K562 (cell line): ENCODE results near the gene MGAT1. TPM values are rescaled to one million over a fixed set of nuclear protein-coding genes. Genes with fewer than 3 reads are reported as not detected.

ENCODE experiments used
- ATAC-seq: fragments of 200-7000 bp; cut with Tn5 transposase; 3 replicates; pipeline ENCODE4 v1.9.1; 2020; ENCODE audit warnings: moderate library complexity
- BruUV-seq: library from RNA; stranded (reverse); fragments of 400-500 nt; replicated peaks from 2 replicates; lab custom pipeline; 2021; lab: Mats Ljungman, UMichigan
- CTCF ChIA-PET: fragments of 300-600 bp; formaldehyde crosslinking; extraction: SDS; loops from one replicate; lab custom pipeline; 2021; ENCODE audit warnings: low intra/inter-chr PET ratio; lab: Yijun Ruan, JAX
- POLR2A ChIA-PET: fragments of 300-600, 350-650 bp; sonication (Branson Sonifier 250); formaldehyde crosslinking; extraction: SDS; loops from one replicate; lab custom pipeline; 2021; ENCODE audit warnings: antibody characterized with exemption, inconsistent platforms; lab: Yijun Ruan, JAX
- DNase-seq, 4 experiments: peaks; one replicate each; pipeline versions ENCODE4 v3.0.0 to v3.0.0-alpha.2; 2011 to 2018; ENCODE audit warnings: low spot score in 3 of 4, mixed read lengths in 3 of 4; ENCODE audit errors: extremely low read depth in 1 of 4
- FAIRE-seq: peaks from 2 replicates; lab custom pipeline; 2011; peaks lifted over from hg19 to GRCh38; lab: Jason Lieb, UNC
- H2AFZ ChIP-seq: 2 replicates; pipeline ENCODE4 v1.6.0; 2011; ENCODE audit warnings: low read depth, low read length, control low read depth, inconsistent platforms
- H3K27ac ChIP-seq: fragments of 200-600 bp; 3 replicates; pipeline ENCODE4 v1.8.0; 2011; ENCODE audit warnings: low read depth, mild to moderate bottlenecking, control low read depth, inconsistent platforms, low read length, moderate library complexity, mixed read lengths; ENCODE audit errors: extremely low read depth
- H3K27me3 ChIP-seq, 2 experiments: fragments of 300-600 bp in 1 of 2; 2 replicates in 1 of 2; 3 replicates in 1 of 2; pipeline versions ENCODE4 v1.6.0 to v1.8.0; 2011; ENCODE audit warnings: inconsistent platforms in 2 of 2, low read length in 2 of 2, mild to moderate bottlenecking in 1 of 2, mixed read lengths in 1 of 2, moderate library complexity in 1 of 2; ENCODE audit not compliant: control insufficient read depth in 2 of 2, insufficient read depth in 2 of 2
- H3K36me3 ChIP-seq: fragments of 300-600 bp; 3 replicates; pipeline ENCODE4 v1.8.0; 2011; ENCODE audit warnings: mild to moderate bottlenecking, low read length, inconsistent platforms; ENCODE audit not compliant: control insufficient read depth, insufficient read depth
- H3K4me1 ChIP-seq, 2 experiments: fragments of 200-600 bp in 1 of 2; replicated peaks in 1 of 2; 2 replicates in 1 of 2; 3 replicates in 1 of 2; pipeline versions ENCODE4 v1.5.1 to v1.8.0; 2011; ENCODE audit warnings: inconsistent platforms in 2 of 2, low read length in 2 of 2, mild to moderate bottlenecking in 1 of 2, mixed read lengths in 1 of 2, moderate library complexity in 1 of 2; ENCODE audit not compliant: control insufficient read depth in 2 of 2, insufficient read depth in 2 of 2
- H3K4me2 ChIP-seq: 2 replicates; pipeline ENCODE4 v1.6.1; 2011; ENCODE audit warnings: low read length, control low read depth, inconsistent platforms, mixed read lengths; ENCODE audit not compliant: insufficient read depth
- H3K4me3 ChIP-seq: fragments of 200-600 bp; sonication (generic), shearing (Covaris generic); 2 replicates; pipeline ENCODE4 v1.5.1; 2016; ENCODE audit warnings: control low read depth, inconsistent platforms
- H3K79me2 ChIP-seq: fragments of 200-600 bp; 3 replicates; pipeline ENCODE4 v1.8.0; 2011; ENCODE audit warnings: low read length, inconsistent platforms; ENCODE audit not compliant: control insufficient read depth, insufficient read depth
- H3K9ac ChIP-seq, 2 experiments: 2 replicates each; pipeline versions ENCODE4 v1.6.0 to v1.6.1; 2011; ENCODE audit warnings: low read depth in 2 of 2, low read length in 2 of 2, control low read depth in 1 of 2, inconsistent platforms in 1 of 2, mild to moderate bottlenecking in 1 of 2, mixed read lengths in 1 of 2; ENCODE audit not compliant: insufficient read depth in 1 of 2
- H3K9me1 ChIP-seq: one replicate; pipeline ENCODE4 v1.6.0; 2011; ENCODE audit warnings: inconsistent platforms, mild to moderate bottlenecking, low read length, moderate library complexity; ENCODE audit not compliant: control insufficient read depth, insufficient read depth
- H3K9me3 ChIP-seq: replicated peaks from 2 replicates; pipeline ENCODE4 v1.5.1; 2011; ENCODE audit warnings: low read depth, low read length, inconsistent platforms; ENCODE audit not compliant: control insufficient read depth, insufficient read depth
- H4K20me1 ChIP-seq: replicated peaks from 2 replicates; pipeline ENCODE4 v1.6.1; 2011; ENCODE audit warnings: low read length, inconsistent platforms, mixed read lengths; ENCODE audit not compliant: control insufficient read depth, insufficient read depth
- BRD9 ChIP-seq: fragments of 450-650 bp; IDR thresholded peaks from 2 replicates; pipeline ENCODE4 v1.6.1; 2018; ENCODE audit warnings: low read depth; ENCODE audit not compliant: partially characterized antibody
- OTX1 ChIP-seq: fragments of 450-650 bp; formaldehyde crosslinking; IDR thresholded peaks from 2 replicates; pipeline ENCODE4 v1.4.0; 2022; ENCODE audit warnings: mild to moderate bottlenecking
- POLR2AphosphoS2 ChIP-seq: IDR thresholded peaks from 2 replicates; pipeline ENCODE4 v1.6.1; 2012; ENCODE audit warnings: low read length, improper control_type of control experiment
- SUPT5H ChIP-seq: fragments of 450-650 bp; IDR thresholded peaks from 2 replicates; pipeline ENCODE4 v1.6.1; 2016
- THAP12 ChIP-seq: fragments of 250-450 bp; sonication (Bioruptor Pico); IDR thresholded peaks from 2 replicates; pipeline ENCODE4 v1.9.0; 2021; ENCODE audit warnings: mild to moderate bottlenecking, inconsistent platforms
- ZBTB1 ChIP-seq: sonication (generic); formaldehyde crosslinking; IDR thresholded peaks from 2 replicates; pipeline ENCODE4 v1.8.1; 2023; ENCODE audit warnings: missing genetic modification reagents, low read depth, mild to moderate bottlenecking, borderline replicate concordance
- ZNF224 ChIP-seq: sonication (generic); formaldehyde crosslinking; IDR thresholded peaks from 2 replicates; pipeline ENCODE4 v1.8.0; 2022; ENCODE audit warnings: mild to moderate bottlenecking, missing genetic modification reagents
- WGBS: fragments of 100-300 bp; shearing (Covaris generic); methylation state at CpG from one replicate; pipeline ENCODE4 v1.1.6; 2016; ENCODE audit warnings: low coverage, mixed read lengths; ENCODE audit not compliant: insufficient coverage; ENCODE audit errors: missing lambda C conversion rate; 5-methylcytosine and 5-hydroxymethylcytosine counted together
- in situ Hi-C: fragments of 300-500 bp; cut with MboI; formaldehyde crosslinking; loops from 4 replicates; pipeline ENCODE4 v1.15.0; 2018; ENCODE audit warnings: inconsistent platforms, mixed read lengths
- intact Hi-C: fragments of 100-400 bp; cut with micrococcal nuclease; formaldehyde crosslinking; loops from 2 replicates; pipeline ENCODE4 v1.14.2; 2022
- polyA plus RNA-seq, 8 experiments: library from polyadenylated mRNA; depleted of rRNA in 4 of 8; stranded (reverse) in 5 of 8; unstranded in 3 of 8; fragments of >200 nt; fragmentation: Nextera tagmentation in 2 of 8; fragmentation: Illumina TruSeq in 1 of 8; extraction: Ambion mirVana in 2 of 8; extraction: Trizol in 1 of 8; gene quantifications; 2 replicates each; pipeline versions ENCODE4 v1.2.1 to v1.2.3, GENCODE V29; 2011 to 2014; ENCODE audit warnings: inconsistent platforms in 1 of 8, missing spikeins in 1 of 8
- total RNA-seq, 7 experiments: library from RNA; depleted of rRNA in 6 of 7; stranded (reverse); fragments of >200 nt in 6 of 7; fragmentation: Illumina TruSeq in 2 of 7; extraction: Trizol in 2 of 7; gene quantifications; 2 replicates each; pipeline versions ENCODE4 v1.2.1 to v1.2.3, GENCODE V29; 2011 to 2021; ENCODE audit warnings: low replicate concordance in 1 of 7
- TF ChIP-seq, protein P1 (sequence below): fragments of 450-650 bp; IDR thresholded peaks from 2 replicates; pipeline ENCODE4 v1.6.1; 2017; ENCODE audit warnings: antibody characterized with exemption

The MGAT1 gene
- total and polyA plus RNA-seq, 9 of the 15 experiments (the other 6 are each of a cell fraction or from before 2014, with no cell fraction given), result 3.9 to 82.7 (median 44.5) TPM

DNA sequence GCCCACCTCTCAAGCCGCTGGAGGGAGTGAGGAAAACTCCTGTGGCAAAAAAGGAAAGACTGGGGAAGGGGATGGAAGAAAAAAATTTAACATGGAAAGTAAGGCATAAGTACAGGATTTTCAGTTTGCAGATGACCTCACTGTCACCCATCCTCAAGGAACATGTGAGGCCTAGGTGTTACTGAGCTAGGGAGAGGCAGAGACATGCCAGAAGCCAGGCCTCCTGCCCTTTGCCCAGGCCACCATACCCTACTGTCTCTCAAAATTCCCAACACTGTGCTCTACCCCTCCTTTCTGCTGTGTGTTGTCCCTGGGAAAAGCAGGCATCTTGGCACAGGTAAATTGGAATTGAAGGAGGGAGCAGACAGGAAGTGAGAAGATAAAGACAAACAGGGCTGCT lies 4.4 kb upstream of the MGAT1 start:
- H3K36me3 ChIP-seq, result peaks cover 31% of the 10 kb centered on the region; the same call in 2 of the 3 replicates
- in situ Hi-C loops (no loop called here), intact Hi-C loops (loop anchor here (10.0 kb wide), 1 partner anchor 218 kb away; no protein-coding TSS in a partner anchor)
- peaks cover under 1% of the 10 kb centered on the region; the same call in 1 of the 2 replicates for H4K20me1 ChIP-seq
- no TSS peak for BruUV-seq
- no peaks in the 10 kb centered on the region for H3K9me3 ChIP-seq
- no peak overlapping the region for H2AFZ ChIP-seq
- peaks cover 87% of the 10 kb centered on the region for H3K79me2 ChIP-seq
- DNase-seq (no peak), ATAC-seq (no peak), FAIRE-seq (no peak)
- peak overlapping the region; percentile 68; the same call in 1 of the 2 replicates for H3K4me3 ChIP-seq
- H3K4me2 ChIP-seq, result peak overlapping the region; percentile 93
- peaks cover 58 to 69% of the 10 kb centered on the region in 2 experiments for H3K4me1 ChIP-seq
- no peaks in the 10 kb centered on the region for H3K27me3 ChIP-seq
- H3K27ac ChIP-seq, result peak overlapping the region; percentile 22; the same call in 1 of the 3 replicates
- no peaks in the 10 kb centered on the region for H3K9me1 ChIP-seq
- CTCF ChIA-PET, result no interaction called here
- peak overlapping the region; percentile 80 to 88; a peak in 2 of 4 replicates for H3K9ac ChIP-seq
- 56% methylated on average over 1 of the region's 1 CpG for WGBS
- TF ChIP-seq OTX1 (CRISPR knock-in tag) (0 out of 2 replicates have a peak, but pooled peaks have one; percentile 7), BRD9 (no peak)
- POLR2A ChIA-PET, result interaction anchor here (0.7 to 1.1 kb wide), 2 partner anchors 16 to 79 kb away, joined by 3 read pairs; no protein-coding TSS in a partner anchor

- H2AFZ ChIP-seq, result no peak overlapping the region
- peak overlapping the region; percentile 80 to 88; a peak in 1 of 4 replicates for H3K9ac ChIP-seq
- no peaks in the 10 kb centered on the region for H3K9me1 ChIP-seq
- H3K4me2 ChIP-seq, result peak overlapping the region; percentile 93
- in situ Hi-C loops, result no loop called here
- peaks cover 35% of the 10 kb centered on the region; the same call in 2 of the 3 replicates for H3K36me3 ChIP-seq
- H3K79me2 ChIP-seq, result peaks cover 87% of the 10 kb centered on the region
- ATAC-seq (no peak), DNase-seq (no peak), FAIRE-seq (no peak)
- peaks cover 57 to 68% of the 10 kb centered on the region in 2 experiments for H3K4me1 ChIP-seq
- no TSS peak for BruUV-seq
- no peak overlapping the region; the same call in 2 of the 3 replicates for H3K27ac ChIP-seq
- H3K4me3 ChIP-seq, result no peak overlapping the region
- intact Hi-C loops, result loop anchor here (10.0 kb wide), 1 partner anchor 218 kb away; no protein-coding TSS in a partner anchor
- no peaks in the 10 kb centered on the region for H3K9me3 ChIP-seq
- peaks cover 6% of the 10 kb centered on the region for H4K20me1 ChIP-seq
- CTCF ChIA-PET, result no interaction called here
- H3K27me3 ChIP-seq, result no peaks in the 10 kb centered on the region
- POLR2A ChIA-PET, result interaction anchor here (1.1 kb wide), 1 partner anchor 15 kb away, joined by 3 read pairs; no protein-coding TSS in a partner anchor
- 77% methylated on average over 9 of the region's 9 CpGs for WGBS
- no peak for TF ChIP-seq POLR2AphosphoS2
- TF ChIP-seq, protein P1, sequence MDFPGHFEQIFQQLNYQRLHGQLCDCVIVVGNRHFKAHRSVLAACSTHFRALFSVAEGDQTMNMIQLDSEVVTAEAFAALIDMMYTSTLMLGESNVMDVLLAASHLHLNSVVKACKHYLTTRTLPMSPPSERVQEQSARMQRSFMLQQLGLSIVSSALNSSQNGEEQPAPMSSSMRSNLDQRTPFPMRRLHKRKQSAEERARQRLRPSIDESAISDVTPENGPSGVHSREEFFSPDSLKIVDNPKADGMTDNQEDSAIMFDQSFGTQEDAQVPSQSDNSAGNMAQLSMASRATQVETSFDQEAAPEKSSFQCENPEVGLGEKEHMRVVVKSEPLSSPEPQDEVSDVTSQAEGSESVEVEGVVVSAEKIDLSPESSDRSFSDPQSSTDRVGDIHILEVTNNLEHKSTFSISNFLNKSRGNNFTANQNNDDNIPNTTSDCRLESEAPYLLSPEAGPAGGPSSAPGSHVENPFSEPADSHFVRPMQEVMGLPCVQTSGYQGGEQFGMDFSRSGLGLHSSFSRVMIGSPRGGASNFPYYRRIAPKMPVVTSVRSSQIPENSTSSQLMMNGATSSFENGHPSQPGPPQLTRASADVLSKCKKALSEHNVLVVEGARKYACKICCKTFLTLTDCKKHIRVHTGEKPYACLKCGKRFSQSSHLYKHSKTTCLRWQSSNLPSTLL, result no peak
- TF ChIP-seq THAP12 (CRISPR knock-in tag), result no peak
- no peak for TF ChIP-seq ZNF224
- no peak for TF ChIP-seq ZBTB1
- no peak for TF ChIP-seq SUPT5H
These were observed 3.9 kb upstream of the MGAT1 start for GRCh38 chr5:180806351-180807011.
